GM18517 (cell line): Measurements from ENCODE around the gene UTP4.
A peak's percentile ranks its signal among the peaks of the same experiment; 100 is the strongest.
"Not testable (repeated sequence)": the region's sequence is repeated elsewhere in the genome, so short reads cannot be mapped to it uniquely, and the experiment has no call there.

ENCODE experiments used
- ATAC-seq: cut with Tn5 transposase; IDR thresholded peaks from one replicate; pipeline ENCODE4 v1.9.1; 2021; ENCODE audit warnings: mild to moderate bottlenecking, moderate library complexity; ENCODE audit not compliant: unreplicated experiment

UTP4 gene

DNA sequence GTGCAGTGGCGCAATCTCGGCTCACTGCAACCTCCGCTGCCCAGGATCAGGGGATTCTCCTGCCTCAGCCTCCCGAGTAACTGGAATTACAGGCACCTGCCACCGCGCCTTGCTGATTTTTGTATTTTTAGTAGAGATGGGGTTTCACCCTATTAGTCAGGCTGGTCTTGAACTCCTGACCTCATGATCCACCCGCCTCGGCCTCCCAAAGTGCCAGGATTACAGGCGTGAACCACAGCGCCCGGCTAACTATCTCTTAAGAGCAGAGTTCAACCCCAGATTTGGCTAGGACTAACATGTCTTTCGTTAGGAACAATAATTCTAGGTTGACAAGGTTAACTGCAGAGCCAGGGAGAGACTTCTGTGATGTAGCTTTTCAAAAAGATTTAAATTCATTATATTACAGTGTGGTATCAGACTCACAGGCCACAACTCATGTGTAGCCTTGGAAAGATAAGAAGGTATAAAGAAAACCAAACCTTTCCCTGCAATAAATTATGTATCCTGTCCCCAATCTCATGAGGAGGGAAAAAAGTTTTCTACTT lies 4.4 kb upstream of the UTP4 start:
- ATAC-seq, result no peak

GRCh38 chr16:69130461-69130860 lies 2.0 kb upstream of the UTP4 start:
- no peak for ATAC-seq

- no peak for ATAC-seq
These were observed 1.1 kb upstream of the UTP4 start for GRCh38 chr16:69131167-69131838.

GRCh38 chr16:69131839-69132423 lies 518 bp upstream of the UTP4 start:
- ATAC-seq, result peak; percentile 29

DNA sequence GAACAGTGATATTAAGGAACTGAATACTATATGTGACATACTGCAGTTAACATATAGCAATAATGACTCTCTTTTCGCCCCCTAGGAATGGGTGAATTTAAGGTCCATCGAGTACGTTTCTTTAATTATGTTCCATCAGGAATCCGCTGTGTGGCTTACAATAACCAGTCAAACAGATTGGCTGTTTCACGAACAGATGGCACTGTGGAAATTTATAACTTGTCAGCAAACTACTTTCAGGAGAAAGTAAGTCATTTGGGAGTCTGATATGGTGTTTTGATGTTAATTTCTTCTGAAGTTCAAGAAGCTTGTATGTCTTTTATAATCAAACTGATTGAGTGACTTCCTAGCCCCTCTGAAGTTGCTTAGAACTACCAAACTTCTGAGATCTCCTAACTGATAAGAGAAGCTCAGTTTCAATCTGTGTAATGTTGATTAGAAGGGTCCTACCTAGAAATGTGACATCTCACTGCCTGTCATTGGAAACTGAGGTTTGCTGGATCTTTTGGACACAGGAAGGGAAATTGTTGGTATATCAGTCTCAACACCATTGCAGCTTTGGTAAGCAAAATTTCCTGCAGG lies 1.0 kb downstream of the UTP4 start:
- no peak for ATAC-seq

DNA sequence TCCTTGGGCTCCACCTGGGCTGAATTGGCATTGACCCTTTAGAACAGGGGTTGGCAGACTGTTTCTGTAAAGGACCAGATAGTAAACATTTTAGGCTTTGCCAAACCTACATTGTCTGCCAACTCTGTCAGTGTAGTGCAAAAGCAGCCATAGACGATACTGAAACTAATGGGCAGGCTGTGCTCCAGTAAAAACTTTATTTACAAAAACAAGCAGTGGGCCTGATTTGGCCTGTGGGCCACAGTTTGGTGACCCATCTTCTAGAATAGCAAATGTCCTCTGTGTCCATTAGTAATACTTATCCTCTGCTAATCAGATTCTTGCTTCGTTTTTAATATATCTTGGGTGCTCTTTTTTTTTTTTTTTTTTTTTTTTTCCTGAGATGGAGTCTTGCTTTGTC lies 6.2 kb downstream of the UTP4 start:
- ATAC-seq, result no peak

GRCh38 chr16:69139464-69139863 lies 7.0 kb downstream of the UTP4 start:
- ATAC-seq, result not testable (repeated sequence)

- ATAC-seq, result no peak
These were observed 8.6 kb downstream of the UTP4 start for GRCh38 chr16:69141014-69141413.

DNA sequence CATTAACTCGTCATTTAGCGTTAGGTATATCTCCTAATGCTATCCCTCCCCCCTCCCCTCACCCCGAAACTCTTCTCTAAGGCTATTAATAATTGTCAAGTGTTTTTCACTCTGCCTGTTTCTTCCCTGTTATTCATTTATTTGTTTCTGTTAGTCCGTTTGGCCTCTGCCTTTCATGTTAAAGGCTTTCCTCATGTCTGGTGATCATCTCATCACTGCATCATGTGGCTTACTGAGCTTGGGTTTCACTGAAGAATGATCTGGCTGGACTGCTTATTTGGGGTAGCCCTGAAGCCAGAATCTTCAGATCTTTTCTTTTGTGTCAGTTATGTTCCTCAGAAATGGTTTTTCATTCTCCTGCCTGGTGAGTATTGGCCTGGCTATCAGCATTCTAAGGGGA lies 9.5 kb downstream of the UTP4 start:
- ATAC-seq, result no peak

DNA sequence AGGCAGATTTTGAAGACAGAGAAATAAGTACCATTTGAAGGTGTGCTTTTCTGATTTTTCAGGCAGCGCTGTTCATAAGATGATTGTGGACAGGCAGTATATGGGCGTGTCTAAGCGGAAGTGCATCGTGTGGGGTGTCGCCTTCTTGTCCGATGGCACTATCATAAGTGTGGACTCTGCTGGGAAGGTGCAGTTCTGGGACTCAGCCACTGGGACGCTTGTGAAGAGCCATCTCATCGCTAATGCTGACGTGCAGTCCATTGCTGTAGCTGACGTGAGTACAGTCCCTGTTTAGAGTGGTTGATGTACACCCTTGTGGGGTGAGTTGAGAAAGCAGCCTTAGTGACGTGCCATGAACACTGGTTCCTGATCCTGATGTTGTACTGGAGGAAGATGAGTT lies 10.7 kb downstream of the UTP4 start:
- ATAC-seq, result no peak

DNA sequence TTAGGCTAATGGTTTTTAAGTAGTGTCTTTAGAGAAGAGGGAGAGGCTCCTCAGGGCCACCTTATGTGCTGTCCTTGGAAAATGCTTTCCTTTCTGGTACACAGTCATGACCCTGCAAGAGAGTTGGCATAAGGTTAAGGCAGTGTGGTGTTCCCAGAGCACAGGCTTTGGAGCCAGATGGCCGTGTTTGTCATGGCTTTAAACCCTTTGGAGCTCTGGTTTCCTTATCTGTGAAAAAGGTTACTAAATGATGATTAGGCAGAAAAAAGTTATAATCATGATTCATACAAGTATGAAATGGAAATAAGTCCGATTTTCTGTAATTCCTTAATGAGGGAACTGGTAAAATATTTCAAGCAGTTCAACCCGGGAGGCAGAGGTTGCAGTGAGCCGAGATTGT lies 13.2 kb downstream of the UTP4 start:
- no peak for ATAC-seq

DNA sequence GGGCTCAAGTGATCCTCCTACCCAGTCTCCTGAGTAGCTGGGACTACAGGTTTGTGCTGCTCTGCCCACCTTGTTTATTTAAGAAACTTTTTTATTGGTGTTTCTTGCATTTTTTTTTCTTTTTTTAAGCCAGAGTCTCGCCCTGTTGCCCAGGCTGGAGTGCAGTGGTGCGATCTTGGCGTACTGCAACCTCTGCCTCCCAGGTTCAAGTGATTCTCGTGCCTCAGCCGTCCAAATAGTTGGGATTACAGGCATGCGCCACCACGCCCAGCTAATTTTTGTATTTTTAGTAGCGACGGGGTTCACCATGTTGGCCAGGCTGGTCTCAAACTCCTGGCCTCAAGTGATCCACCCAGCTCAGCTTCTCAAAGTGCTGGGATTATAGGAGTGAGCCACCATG lies 17.2 kb downstream of the UTP4 start:
- ATAC-seq, result not testable (repeated sequence)

GRCh38 chr16:69150146-69150865 lies 17.9 kb downstream of the UTP4 start:
- no peak for ATAC-seq

- ATAC-seq, result no peak
These were observed 24.7 kb downstream of the UTP4 start for GRCh38 chr16:69157196-69157595.

DNA sequence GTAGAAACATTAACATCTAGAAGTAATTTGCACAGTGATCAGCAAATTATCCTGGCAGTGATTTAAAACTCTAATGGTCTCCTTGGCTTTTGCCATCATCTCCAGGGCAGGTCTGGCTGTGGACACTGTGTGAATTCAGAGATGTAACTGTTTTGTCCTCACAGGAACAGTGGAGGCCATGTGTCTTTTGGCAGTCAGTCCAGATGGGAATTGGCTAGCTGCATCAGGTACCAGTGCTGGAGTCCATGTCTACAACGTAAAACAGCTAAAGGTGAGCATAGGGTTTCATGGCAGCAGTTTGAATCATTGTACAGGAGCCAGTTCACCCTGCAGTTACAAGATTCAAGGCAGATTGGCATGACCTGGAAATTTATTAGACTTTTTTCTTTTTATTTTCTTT lies 27.7 kb downstream of the UTP4 start:
- no peak for ATAC-seq

DNA sequence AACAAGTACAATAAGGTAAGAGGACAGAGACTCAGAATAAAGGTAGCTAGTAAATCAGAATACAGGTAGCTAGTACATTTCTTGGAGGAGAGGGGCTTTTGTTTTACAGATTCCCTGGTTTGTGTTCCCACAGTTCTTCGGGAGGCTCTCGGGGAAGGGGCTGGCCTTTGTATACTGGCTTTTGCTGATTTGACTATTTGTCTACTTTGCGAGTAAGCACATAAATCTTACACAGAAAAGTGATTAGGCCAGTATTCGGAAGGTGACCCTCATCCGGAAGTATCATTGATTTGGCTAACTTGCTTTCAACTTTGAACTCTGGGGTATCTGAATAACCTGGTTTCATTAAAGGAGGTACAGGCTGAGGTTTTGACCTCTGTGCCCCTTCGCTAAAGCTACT lies 33.1 kb downstream of the UTP4 start:
- ATAC-seq, result no peak

GRCh38 chr16:69166221-69166833 lies 33.9 kb downstream of the UTP4 start:
- no peak for ATAC-seq

- ATAC-seq, result no peak
These were observed 34.8 kb downstream of the UTP4 start for GRCh38 chr16:69166946-69167930.

GRCh38 chr16:69169051-69169450 lies 36.6 kb downstream of the UTP4 start:
- no peak for ATAC-seq
